Fibroblast of lung (primary cell): ENCODE data around the gene DPP10. TPM values are rescaled to one million over a fixed set of nuclear protein-coding genes. Genes with fewer than 3 reads are reported as not detected.

ENCODE experiments used
- DNase-seq, 2 donors: peaks; one replicate each; pipeline versions ENCODE4 v3.0.0 to v3.0.0-alpha.2; 2010; ENCODE audit warnings: low read depth in 2 of 2
- H2AFZ ChIP-seq: 2 replicates; pipeline ENCODE4 v1.5.1; 2012; ENCODE audit warnings: low read length, control low read depth, inconsistent platforms
- H3K27ac ChIP-seq: 2 replicates; pipeline ENCODE4 v1.5.1; 2011; ENCODE audit warnings: low read length, control low read depth; ENCODE audit not compliant: insufficient read depth
- H3K27me3 ChIP-seq: 2 replicates; pipeline ENCODE4 v1.5.1; 2011; ENCODE audit warnings: mild to moderate bottlenecking, low read length; ENCODE audit not compliant: control insufficient read depth, insufficient read depth
- H3K36me3 ChIP-seq: 2 replicates; pipeline ENCODE4 v1.5.1; 2011; ENCODE audit warnings: low read length; ENCODE audit not compliant: control insufficient read depth, insufficient read depth
- H3K4me1 ChIP-seq: 2 replicates; pipeline ENCODE4 v1.5.1; 2011; ENCODE audit warnings: low read length; ENCODE audit not compliant: control insufficient read depth, insufficient read depth; ENCODE audit errors: extremely low read depth
- H3K4me2 ChIP-seq: 2 replicates; pipeline ENCODE4 v1.5.1; 2011; ENCODE audit warnings: low read length, control low read depth; ENCODE audit not compliant: insufficient read depth; ENCODE audit errors: extremely low read depth
- H3K4me3 ChIP-seq, 4 experiments: fragments of 200-600 bp in 1 of 4; sonication (generic) in 1 of 4; replicated peaks in 1 of 4; 2 replicates each; pipeline ENCODE4 v1.5.1; 2011 to 2016; ENCODE audit warnings: low read length in 4 of 4, low read depth in 3 of 4, mild to moderate bottlenecking in 3 of 4, control low read depth in 2 of 4, inconsistent platforms in 1 of 4, mixed read lengths in 1 of 4; ENCODE audit not compliant: insufficient read depth in 1 of 4; ENCODE audit errors: control extremely low read depth in 1 of 4
- H3K79me2 ChIP-seq: 2 replicates; pipeline ENCODE4 v1.5.1; 2012; ENCODE audit warnings: mild to moderate bottlenecking, low read length, inconsistent platforms; ENCODE audit not compliant: control insufficient read depth, insufficient read depth
- H3K9ac ChIP-seq: 2 replicates; pipeline ENCODE4 v1.5.1; 2011; ENCODE audit warnings: mild to moderate bottlenecking, low read length, control low read depth; ENCODE audit not compliant: insufficient read depth
- H3K9me3 ChIP-seq: 2 replicates; pipeline ENCODE4 v1.5.1; 2012; ENCODE audit warnings: low read depth, low read length; ENCODE audit not compliant: control insufficient read depth, insufficient read depth
- H4K20me1 ChIP-seq: 2 replicates; pipeline ENCODE4 v1.5.1; 2011; ENCODE audit warnings: low read length; ENCODE audit not compliant: control insufficient read depth, insufficient read depth; ENCODE audit errors: extremely low read depth
- EZH2 ChIP-seq: IDR thresholded peaks from 2 replicates; pipeline ENCODE4 v1.5.1; 2012; ENCODE audit warnings: low read length, control low read depth, mild to moderate bottlenecking; ENCODE audit errors: missing control alignments
- polyA plus RNA-seq, 2 donors: library from polyadenylated mRNA; depleted of rRNA in 1 of 2; stranded (reverse) in 1 of 2; unstranded in 1 of 2; fragments of >200 nt; gene quantifications; 2 replicates each; pipeline ENCODE4 v1.2.1, GENCODE V29; 2011 to 2012; ENCODE audit warnings: missing spikeins in 1 of 2
- total RNA-seq: library from RNA; depleted of rRNA; stranded (reverse); fragments of >200 nt; gene quantifications from 2 replicates; pipeline ENCODE4 v1.2.1, GENCODE V29; 2014
- TF ChIP-seq, protein P1 (sequence below), 2 donors: IDR thresholded peaks in 1 of 2; conservative IDR thresholded peaks in 1 of 2; 1 replicate in 1 of 2; 2 replicates in 1 of 2; pipeline ENCODE4 v1.5.1; 2011 to 2012; ENCODE audit warnings: low read length in 2 of 2, control low read depth in 1 of 2, inconsistent platforms in 1 of 2, low read depth in 1 of 2, mild to moderate bottlenecking in 1 of 2

Gene DPP10
- total and polyA plus RNA-seq, 2 donors (not counting 1 experiment from before 2014, with no cell fraction given) = not detected

- no peak for DNase-seq
- H3K79me2 ChIP-seq = no peaks in the 10 kb centered on the region
- no peaks in the 10 kb centered on the region for H3K9me3 ChIP-seq
- H3K4me2 ChIP-seq = no peak overlapping the region
- H3K27me3 ChIP-seq = no peaks in the 10 kb centered on the region
- no peaks in the 10 kb centered on the region for H3K4me1 ChIP-seq
- H3K27ac ChIP-seq = no peak overlapping the region
- TF ChIP-seq, protein P1, sequence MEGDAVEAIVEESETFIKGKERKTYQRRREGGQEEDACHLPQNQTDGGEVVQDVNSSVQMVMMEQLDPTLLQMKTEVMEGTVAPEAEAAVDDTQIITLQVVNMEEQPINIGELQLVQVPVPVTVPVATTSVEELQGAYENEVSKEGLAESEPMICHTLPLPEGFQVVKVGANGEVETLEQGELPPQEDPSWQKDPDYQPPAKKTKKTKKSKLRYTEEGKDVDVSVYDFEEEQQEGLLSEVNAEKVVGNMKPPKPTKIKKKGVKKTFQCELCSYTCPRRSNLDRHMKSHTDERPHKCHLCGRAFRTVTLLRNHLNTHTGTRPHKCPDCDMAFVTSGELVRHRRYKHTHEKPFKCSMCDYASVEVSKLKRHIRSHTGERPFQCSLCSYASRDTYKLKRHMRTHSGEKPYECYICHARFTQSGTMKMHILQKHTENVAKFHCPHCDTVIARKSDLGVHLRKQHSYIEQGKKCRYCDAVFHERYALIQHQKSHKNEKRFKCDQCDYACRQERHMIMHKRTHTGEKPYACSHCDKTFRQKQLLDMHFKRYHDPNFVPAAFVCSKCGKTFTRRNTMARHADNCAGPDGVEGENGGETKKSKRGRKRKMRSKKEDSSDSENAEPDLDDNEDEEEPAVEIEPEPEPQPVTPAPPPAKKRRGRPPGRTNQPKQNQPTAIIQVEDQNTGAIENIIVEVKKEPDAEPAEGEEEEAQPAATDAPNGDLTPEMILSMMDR (conservative IDR thresholded peaks at IDR 0.05 in 1 of 2, IDR thresholded peaks at IDR 0.05 in 1 of 2; ENCODE audit: low read depth in 1 of 2, low read length in 2 of 2) = no peak
- no peak for TF ChIP-seq EZH2
- no peaks in the 10 kb centered on the region for H3K36me3 ChIP-seq
- H2AFZ ChIP-seq = no peak overlapping the region
- no peak overlapping the region for H3K4me3 ChIP-seq
- H4K20me1 ChIP-seq = no peaks in the 10 kb centered on the region
- no peak overlapping the region for H3K9ac ChIP-seq
Measured at GRCh38 chr2:114609203-114609602, 166.8 kb downstream of the DPP10 start.

- TF ChIP-seq, protein P1 (conservative IDR thresholded peaks at IDR 0.05 in 1 of 2, IDR thresholded peaks at IDR 0.05 in 1 of 2; ENCODE audit: low read depth in 1 of 2, low read length in 2 of 2) = no peak
- TF ChIP-seq EZH2 = no peak
Measured at GRCh38 chr2:114609801-114610200, 167.4 kb downstream of the DPP10 start.

DNA sequence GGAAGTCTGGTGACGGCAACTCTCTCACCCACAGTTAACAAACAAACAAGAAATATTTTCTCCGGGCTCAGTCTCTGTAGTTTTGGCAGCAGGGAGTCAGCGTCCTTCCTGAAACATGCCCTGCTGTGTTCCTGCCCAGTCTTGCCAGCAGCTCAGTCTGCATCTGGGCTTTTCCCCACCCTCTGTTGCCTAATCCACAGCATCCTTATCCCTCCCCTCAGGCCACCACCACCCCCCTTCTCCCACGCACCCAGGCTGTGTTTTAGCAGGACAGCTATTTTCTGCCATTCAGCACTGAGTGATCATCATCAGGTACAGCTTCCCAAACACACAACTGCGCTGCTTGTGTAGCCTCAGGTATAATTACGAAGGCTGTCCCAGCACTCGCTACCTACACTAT, 168.2 kb downstream of the DPP10 start:
- no peaks in the 10 kb centered on the region for H3K27me3 ChIP-seq
- H3K79me2 ChIP-seq = no peaks in the 10 kb centered on the region
- no peak overlapping the region for H2AFZ ChIP-seq
- H4K20me1 ChIP-seq = no peaks in the 10 kb centered on the region
- H3K4me3 ChIP-seq = no peak overlapping the region
- H3K4me2 ChIP-seq = no peak overlapping the region
- no peak overlapping the region for H3K27ac ChIP-seq
- no peak overlapping the region for H3K9ac ChIP-seq
- no peak for DNase-seq
- TF ChIP-seq, protein P1 (conservative IDR thresholded peaks at IDR 0.05 in 1 of 2, IDR thresholded peaks at IDR 0.05 in 1 of 2; ENCODE audit: low read depth in 1 of 2, low read length in 2 of 2) = no peak
- no peak for TF ChIP-seq EZH2
- H3K36me3 ChIP-seq = no peaks in the 10 kb centered on the region
- H3K9me3 ChIP-seq = no peaks in the 10 kb centered on the region
- no peaks in the 10 kb centered on the region for H3K4me1 ChIP-seq

More at GRCh38 chr2:114609801-114610200, 167.4 kb downstream of the DPP10 start:
- Histone ChIP-seq H3K9ac (no peak overlapping the region), H3K36me3 (no peaks in the 10 kb centered on the region), H3K9me3 (no peaks in the 10 kb centered on the region), H3K79me2 (no peaks in the 10 kb centered on the region), H3K4me1 (no peaks in the 10 kb centered on the region), H3K4me2 (no peak overlapping the region), H3K27me3 (no peaks in the 10 kb centered on the region), H3K27ac (no peak overlapping the region), H3K4me3 (no peak overlapping the region), H2AFZ (no peak overlapping the region), H4K20me1 (no peaks in the 10 kb centered on the region)
- no peak for DNase-seq
